ENCODE measurements around the gene SLCO2B1. TPM values are rescaled to one million over a fixed set of nuclear protein-coding genes. Genes with fewer than 3 reads are reported as not detected.

The SLCO2B1 gene
- total and polyA plus RNA-seq, 2 of the 8 experiments (the other 6 are each of a cell fraction or from before 2014, with no cell fraction given) = 0.03 TPM; not detected in 1

DNA sequence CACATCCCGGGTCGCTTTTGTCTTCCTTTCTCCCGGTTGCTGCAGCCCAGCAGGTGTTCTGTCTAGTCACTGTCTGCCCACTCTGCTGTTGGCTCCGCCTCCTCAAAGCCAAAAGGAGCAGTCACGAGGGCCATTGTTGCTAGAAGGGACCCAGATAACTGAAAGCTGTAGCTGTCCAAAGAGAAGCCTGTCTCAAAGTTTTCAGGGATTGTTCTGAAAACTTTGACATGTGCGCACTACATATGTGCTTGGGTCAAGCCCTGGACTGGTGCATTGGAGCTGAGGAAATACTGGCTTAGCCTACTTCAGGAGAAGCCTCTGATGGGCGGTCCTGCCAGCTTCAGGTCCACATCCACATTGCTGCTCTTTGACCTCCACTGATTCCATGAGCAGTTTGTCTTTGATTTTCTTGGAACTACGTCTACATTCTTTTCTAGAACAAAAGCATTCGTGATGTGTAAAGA is 45.4 kb upstream of the SLCO2B1 start:
- no peaks in the 10 kb centered on the region for H3K27me3 ChIP-seq (replicated peaks in 1 of 4; ENCODE audit: control insufficient read depth in 3 of 4, extremely low read depth in 1 of 4, insufficient read depth in 3 of 4, low read length in 3 of 4)
- no peaks in the 10 kb centered on the region for H3K79me2 ChIP-seq (ENCODE audit: control insufficient read depth in 1 of 2, insufficient read depth in 2 of 2, low read length in 2 of 2)
- H3K14ac ChIP-seq (ENCODE audit: insufficient read length) = no peak overlapping the region
- H2AK5ac ChIP-seq (ENCODE audit: low read depth, low read length) = no peak overlapping the region
- peaks cover 0 to 2% (median 0%) of the 10 kb centered on the region in 4 experiments; a peak in 2 of 7 replicates for H3K4me1 ChIP-seq (replicated peaks in 1 of 4; ENCODE audit: control insufficient read depth in 3 of 4, insufficient read depth in 4 of 4, low read length in 3 of 4)
- H4K8ac ChIP-seq (ENCODE audit: extremely low read depth, insufficient read depth, low read length) = peak overlapping the region; percentile 57
- H3K4ac ChIP-seq (replicated peaks; ENCODE audit: insufficient read length, low read depth, low read length) = no peak overlapping the region
- H3K56ac ChIP-seq (replicated peaks; ENCODE audit: insufficient read length, low read depth, low read length) = no peak overlapping the region
- H2BK20ac ChIP-seq (ENCODE audit: low read length) = no peak overlapping the region
- no peak overlapping the region for H2BK120ac ChIP-seq (replicated peaks; ENCODE audit: low read depth, low read length)
- CTCF ChIA-PET (ENCODE audit: partially characterized antibody) = interaction anchor here (0.9 to 1.5 kb wide), 2 partner anchors 32 to 99 kb away, joined by 3 to 4 read pairs; no protein-coding TSS in a partner anchor
- WGBS, 2 experiments (ENCODE audit: extremely low coverage in 1 of 2, insufficient coverage in 1 of 2, insufficient read length in 1 of 2, insufficient replicate concordance in 2 of 2, low coverage in 1 of 2, low lambda C conversion rate in 2 of 2, missing lambda C conversion rate in 1 of 2) = 69% methylated on average over 9 of the region's 9 CpGs; no CpG with 5 or more reads in 1 of the 2 experiments
- H3K4me2 ChIP-seq (ENCODE audit: insufficient read depth in 1 of 2, low read depth in 2 of 2, low read length in 2 of 2) = peak overlapping the region in 1 of 2 experiments; percentile 11; a peak in 1 of 4 replicates
- peak overlapping the region; percentile 91 for H2AFZ ChIP-seq (ENCODE audit: low read length)
- no peak overlapping the region; the same call in 1 of the 2 replicates for H3K18ac ChIP-seq (ENCODE audit: extremely low read depth, low read length)
- H3K23ac ChIP-seq (ENCODE audit: insufficient read length) = no peak overlapping the region
- no peaks in the 10 kb centered on the region for H3K79me1 ChIP-seq (ENCODE audit: low read depth, low read length)
- peak overlapping the region; percentile 61 for H4K91ac ChIP-seq (replicated peaks; ENCODE audit: insufficient read length, low read length)
- H2BK12ac ChIP-seq (ENCODE audit: low read depth, low read length) = no peak overlapping the region
- H3K23me2 ChIP-seq (ENCODE audit: low read depth, low read length) = no peaks in the 10 kb centered on the region
- no peaks in the 10 kb centered on the region for H4K20me1 ChIP-seq (replicated peaks in 1 of 2; ENCODE audit: control insufficient read depth in 1 of 2, insufficient read depth in 2 of 2, low read length in 2 of 2)
- no peaks in the 10 kb centered on the region for H3K9me3 ChIP-seq (ENCODE audit: insufficient read depth in 2 of 2, low read depth in 1 of 2, low read length in 1 of 2)
- H2BK5ac ChIP-seq (ENCODE audit: low read depth, low read length) = no peak overlapping the region; the same call in 1 of the 2 replicates
- no peak overlapping the region for H3K9ac ChIP-seq (replicated peaks in 1 of 4; ENCODE audit: extremely low read depth in 1 of 4, low read depth in 3 of 4, low read length in 3 of 4)
- no peak overlapping the region for H2BK15ac ChIP-seq (ENCODE audit: low read length)
- POLR2A ChIA-PET (ENCODE audit: partially characterized antibody) = no interaction called here
- DNase-seq (ENCODE audit: low read depth in 1 of 2, low spot score in 2 of 2) (peak in 1 of 2 experiments; percentile 21), FAIRE-seq (no peak)
- no peak overlapping the region for H3K27ac ChIP-seq (ENCODE audit: low read depth, low read length)
- H3K4me3 ChIP-seq (ENCODE audit: extremely low read depth in 1 of 4, insufficient read depth in 2 of 4, low read depth in 3 of 4, low read length in 4 of 4) = no peak overlapping the region
- H3K36me3 ChIP-seq (ENCODE audit: control insufficient read depth in 2 of 4, insufficient read depth in 4 of 4, low read length in 3 of 4) = no peaks in the 10 kb centered on the region
- H4K5ac ChIP-seq (ENCODE audit: insufficient read length, low read depth, low read length) = peak overlapping the region; percentile 34

All from H1 (cell line).